IPS-18a (cell line): ENCODE data around the gene ZFR.
A peak's percentile ranks its signal among the peaks of the same experiment; 100 is the strongest.

ENCODE experiments used
- H3K27ac ChIP-seq: one replicate; pipeline ENCODE4 v1.5.1; 2013; ENCODE audit warnings: low read length
- H3K27me3 ChIP-seq: one replicate; pipeline ENCODE4 v1.6.1; 2013; ENCODE audit warnings: mild to moderate bottlenecking, low read length; ENCODE audit not compliant: control insufficient read depth, insufficient read depth
- H3K36me3 ChIP-seq: one replicate; pipeline ENCODE4 v1.6.1; 2013; ENCODE audit warnings: low read depth, low read length; ENCODE audit not compliant: control insufficient read depth
- H3K4me1 ChIP-seq: one replicate; pipeline ENCODE4 v1.6.1; 2013; ENCODE audit warnings: low read depth, low read length; ENCODE audit not compliant: control insufficient read depth
- H3K4me3 ChIP-seq: one replicate; pipeline ENCODE4 v1.5.1; 2013; ENCODE audit warnings: low read length
- H3K9ac ChIP-seq: one replicate; pipeline ENCODE4 v1.6.1; 2013; ENCODE audit warnings: mild to moderate bottlenecking, low read length, moderate library complexity
- H3K9me3 ChIP-seq: one replicate; pipeline ENCODE4 v1.6.1; 2013; ENCODE audit warnings: low read depth, low read length; ENCODE audit not compliant: control insufficient read depth

The ZFR gene

DNA sequence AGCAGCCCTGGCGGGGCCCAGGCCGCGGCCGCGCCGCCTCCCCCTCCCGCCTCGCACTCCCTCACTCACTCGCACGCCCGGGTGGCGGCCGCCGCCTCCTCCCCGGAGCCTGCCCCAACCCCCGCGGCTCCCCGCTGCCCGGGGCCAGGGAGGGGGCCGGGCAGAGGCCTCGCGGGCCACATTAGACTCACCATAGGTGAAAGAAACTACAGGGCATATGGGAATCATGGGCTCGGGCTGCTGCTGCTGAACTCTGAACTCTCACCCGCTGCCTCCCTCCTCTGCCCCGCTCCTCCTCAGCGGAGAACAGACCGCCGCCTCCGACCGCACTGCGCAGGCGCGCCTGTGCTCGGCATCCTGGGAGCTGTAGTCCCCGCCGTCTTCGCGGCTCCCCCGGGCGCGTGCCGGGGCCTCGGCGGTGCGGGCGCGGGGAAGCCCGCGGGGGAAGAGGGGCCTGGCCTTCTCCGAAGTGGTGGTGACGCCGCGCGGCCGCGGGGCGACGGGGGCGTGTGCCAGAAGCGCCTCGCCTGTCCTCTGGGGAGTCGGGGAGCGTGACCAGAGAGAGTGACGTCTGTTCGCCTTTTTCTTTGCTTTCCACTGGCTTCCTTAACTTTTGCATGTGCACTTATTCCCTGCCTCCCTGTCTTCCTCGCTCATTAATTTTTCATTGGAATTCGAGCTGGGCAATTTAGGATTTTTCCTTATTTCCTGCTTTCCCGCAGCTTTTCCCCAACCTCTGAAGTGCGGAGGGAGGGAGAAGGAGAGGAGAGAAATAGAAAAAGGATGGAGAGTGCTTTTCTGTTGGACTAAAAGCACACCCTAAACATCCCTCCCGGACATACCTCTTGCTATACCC, at the start of gene ZFR:
Gene ZFR (minus strand): TSS at position 310 of the 856 bp plus-strand sequence. CDS start 82 bp downstream, at position 228.
- Histone ChIP-seq H3K4me3 (peak within 1 kb of the TSS; percentile 94), H3K36me3 (no peaks in the 10 kb centered on the region), H3K27ac (no peak within 1 kb of the TSS), H3K9ac (peak within 1 kb of the TSS; percentile 81), H3K27me3 (peaks cover 18% of the 10 kb centered on the region), H3K4me1 (peaks cover 16% of the 10 kb centered on the region), H3K9me3 (no peaks in the 10 kb centered on the region)

DNA sequence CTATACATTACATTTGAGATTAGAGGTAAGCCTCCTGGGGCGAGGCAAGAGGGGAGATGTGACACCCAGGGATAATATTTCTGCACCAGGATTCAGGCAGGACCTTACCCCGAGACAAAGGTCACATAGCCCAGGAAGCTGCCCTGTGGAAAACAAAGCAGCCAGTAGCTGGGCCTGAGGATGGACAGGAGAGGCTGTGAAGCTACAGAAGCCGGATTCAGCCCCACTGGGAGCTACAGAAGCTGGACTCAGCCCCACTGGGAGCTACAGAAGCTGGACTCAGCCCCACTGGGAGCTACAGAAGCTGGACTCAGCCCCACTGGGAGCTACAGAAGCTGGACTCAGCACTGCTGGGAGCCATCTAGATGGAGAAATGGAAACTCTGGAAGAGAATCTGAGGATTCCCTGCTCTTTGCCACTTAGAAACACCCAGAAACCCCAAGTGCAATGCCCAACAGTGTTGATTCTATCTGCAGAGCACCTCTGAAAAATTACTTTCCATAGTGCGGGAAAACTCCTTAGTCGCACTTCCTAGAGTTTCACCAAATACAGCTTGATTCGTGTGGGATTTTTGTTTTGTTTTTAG, 46.5 kb upstream of the ZFR start:
- Histone ChIP-seq H3K9me3 (no peaks in the 10 kb centered on the region), H3K27me3 (no peaks in the 10 kb centered on the region), H3K4me1 (no peaks in the 10 kb centered on the region), H3K9ac (no peak overlapping the region), H3K27ac (no peak overlapping the region), H3K36me3 (no peaks in the 10 kb centered on the region), H3K4me3 (no peak overlapping the region)

- Histone ChIP-seq H3K4me1 (no peaks in the 10 kb centered on the region), H3K27me3 (no peaks in the 10 kb centered on the region), H3K27ac (no peak overlapping the region), H3K36me3 (no peaks in the 10 kb centered on the region), H3K9me3 (no peaks in the 10 kb centered on the region), H3K9ac (no peak overlapping the region), H3K4me3 (no peak overlapping the region)
These were observed 45.4 kb upstream of the ZFR start for GRCh38 chr5:32489791-32490562.

GRCh38 chr5:32487424-32487823, 42.9 kb upstream of the ZFR start:
- no peak overlapping the region for H3K27ac ChIP-seq
- no peaks in the 10 kb centered on the region for H3K4me1 ChIP-seq
- no peak overlapping the region for H3K9ac ChIP-seq
- no peaks in the 10 kb centered on the region for H3K9me3 ChIP-seq
- no peak overlapping the region for H3K4me3 ChIP-seq
- no peaks in the 10 kb centered on the region for H3K36me3 ChIP-seq
- no peaks in the 10 kb centered on the region for H3K27me3 ChIP-seq

DNA sequence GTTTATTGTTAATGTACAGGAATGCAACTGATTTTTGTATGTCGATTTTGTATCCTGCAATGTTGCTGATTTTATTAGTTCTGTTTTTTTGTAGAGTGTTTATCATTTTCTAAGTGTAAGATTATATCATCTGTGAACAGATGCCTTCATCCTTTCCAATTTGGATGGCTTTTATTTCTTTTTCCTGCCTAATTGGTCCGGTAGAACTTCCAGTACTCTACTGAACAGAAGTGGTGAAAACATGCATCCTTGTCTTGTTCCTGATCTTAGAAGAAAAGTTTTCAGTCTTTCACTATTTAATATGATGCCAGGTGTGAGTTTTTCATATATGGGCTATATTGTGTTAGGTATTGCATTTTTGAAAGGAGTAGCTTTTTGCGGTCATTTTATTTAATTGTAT, 42.5 kb upstream of the ZFR start:
- Histone ChIP-seq H3K36me3 (no peaks in the 10 kb centered on the region), H3K27ac (no peak overlapping the region), H3K4me1 (no peaks in the 10 kb centered on the region), H3K9me3 (no peaks in the 10 kb centered on the region), H3K9ac (no peak overlapping the region), H3K27me3 (no peaks in the 10 kb centered on the region), H3K4me3 (no peak overlapping the region)

GRCh38 chr5:32482193-32482592, 37.7 kb upstream of the ZFR start:
- H3K4me1 ChIP-seq = no peaks in the 10 kb centered on the region
- H3K27ac ChIP-seq = no peak overlapping the region
- no peaks in the 10 kb centered on the region for H3K27me3 ChIP-seq
- H3K9me3 ChIP-seq = no peaks in the 10 kb centered on the region
- H3K9ac ChIP-seq = no peak overlapping the region
- no peak overlapping the region for H3K4me3 ChIP-seq
- H3K36me3 ChIP-seq = no peaks in the 10 kb centered on the region

DNA sequence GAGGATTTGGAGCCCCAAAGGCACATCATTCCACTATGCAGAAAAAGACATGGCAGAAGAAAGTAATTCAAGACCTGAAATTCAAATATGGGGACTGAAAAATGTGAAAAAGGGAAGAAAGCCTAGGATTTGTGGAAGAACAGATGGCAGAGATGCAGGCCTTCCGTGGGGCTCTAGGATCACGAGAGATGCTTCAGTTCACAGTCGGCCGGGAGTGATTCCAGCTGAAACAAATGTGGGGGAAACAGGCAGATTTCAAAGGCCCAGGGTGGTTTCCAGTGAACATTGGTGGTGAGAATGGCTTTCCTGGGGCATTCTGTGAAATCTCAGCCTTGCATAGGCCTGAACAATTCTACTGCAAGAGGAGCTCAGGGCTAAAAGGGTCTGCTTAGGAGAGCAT, 34.6 kb upstream of the ZFR start:
- H3K9ac ChIP-seq = no peak overlapping the region
- no peaks in the 10 kb centered on the region for H3K36me3 ChIP-seq
- H3K4me3 ChIP-seq = no peak overlapping the region
- peaks cover 6% of the 10 kb centered on the region for H3K4me1 ChIP-seq
- no peaks in the 10 kb centered on the region for H3K9me3 ChIP-seq
- H3K27me3 ChIP-seq = no peaks in the 10 kb centered on the region
- no peak overlapping the region for H3K27ac ChIP-seq

DNA sequence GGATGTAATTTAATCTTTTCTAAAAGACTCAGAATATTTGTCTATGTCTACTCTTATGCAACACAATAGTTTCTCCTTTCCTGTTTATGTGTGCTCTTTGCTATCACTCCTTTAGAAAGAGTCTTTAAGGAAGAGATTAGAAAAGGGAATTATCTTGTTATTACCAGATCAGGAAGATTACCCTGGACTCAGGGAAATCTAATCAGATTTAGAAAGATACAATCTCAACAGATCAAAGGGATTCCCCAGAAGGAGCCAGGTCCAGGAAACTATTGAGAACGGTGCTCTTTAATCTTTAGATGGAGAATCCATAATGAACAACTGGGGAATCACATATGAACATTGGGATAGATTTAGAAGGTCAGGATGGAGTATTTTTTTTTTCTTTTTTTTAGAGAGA, 32.4 kb upstream of the ZFR start:
- Histone ChIP-seq H3K4me3 (no peak overlapping the region), H3K36me3 (no peaks in the 10 kb centered on the region), H3K27ac (no peak overlapping the region), H3K9ac (no peak overlapping the region), H3K9me3 (no peaks in the 10 kb centered on the region), H3K4me1 (peaks cover 6% of the 10 kb centered on the region), H3K27me3 (no peaks in the 10 kb centered on the region)

GRCh38 chr5:32475334-32476097, 31.0 kb upstream of the ZFR start:
- Histone ChIP-seq H3K9me3 (no peaks in the 10 kb centered on the region), H3K27me3 (no peaks in the 10 kb centered on the region), H3K4me3 (no peak overlapping the region), H3K9ac (no peak overlapping the region), H3K27ac (no peak overlapping the region), H3K4me1 (peaks cover 6% of the 10 kb centered on the region), H3K36me3 (no peaks in the 10 kb centered on the region)

DNA sequence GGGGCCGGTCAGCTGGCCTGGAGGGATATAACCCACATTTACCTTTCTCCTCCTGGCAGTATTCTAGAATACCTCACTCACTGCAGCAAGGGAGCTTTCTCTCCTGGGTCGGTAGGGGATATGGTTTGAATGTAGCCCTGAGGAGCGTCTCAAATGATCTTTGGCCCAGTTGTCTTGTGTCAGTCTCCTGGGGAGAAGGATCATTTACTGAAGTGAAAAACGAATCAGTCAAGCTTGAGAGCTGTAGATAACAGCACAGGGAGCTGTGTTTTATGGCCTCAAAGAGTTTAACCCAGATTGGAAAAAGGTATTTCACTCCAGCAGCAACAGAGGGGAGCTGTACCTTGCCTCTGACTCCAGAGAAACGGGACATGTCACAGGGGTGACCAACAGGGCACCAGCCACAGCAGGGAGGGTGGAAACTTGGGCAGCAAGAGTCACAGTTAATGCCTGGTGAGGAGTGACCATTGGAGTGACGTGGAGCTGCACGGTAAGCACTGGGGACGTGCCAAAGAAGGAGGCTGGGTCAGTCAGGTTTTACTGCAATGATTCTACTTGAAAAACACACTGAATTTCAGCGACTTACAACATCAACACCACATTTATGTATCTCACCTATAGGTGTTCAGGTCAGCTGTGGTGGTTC, 29.8 kb upstream of the ZFR start:
- Histone ChIP-seq H3K4me3 (no peak overlapping the region), H3K9ac (no peak overlapping the region), H3K9me3 (no peaks in the 10 kb centered on the region), H3K27me3 (no peaks in the 10 kb centered on the region), H3K36me3 (no peaks in the 10 kb centered on the region), H3K27ac (no peak overlapping the region), H3K4me1 (peaks cover 6% of the 10 kb centered on the region)

- H3K36me3 ChIP-seq = no peaks in the 10 kb centered on the region
- H3K9me3 ChIP-seq = no peaks in the 10 kb centered on the region
- H3K9ac ChIP-seq = no peak overlapping the region
- H3K4me1 ChIP-seq = peaks cover 6% of the 10 kb centered on the region
- no peak overlapping the region for H3K27ac ChIP-seq
- no peak overlapping the region for H3K4me3 ChIP-seq
- no peaks in the 10 kb centered on the region for H3K27me3 ChIP-seq
These were observed 28.5 kb upstream of the ZFR start for GRCh38 chr5:32473072-32473471.
